Ectodermal cell (in vitro differentiated cells): ENCODE results near the gene FARP2.

Experiments used
- H3K27ac ChIP-seq: 2 replicates; pipeline ENCODE4 v1.7.0; 2013; ENCODE audit warnings: mild to moderate bottlenecking, low read depth, low read length; ENCODE audit not compliant: insufficient read depth, poor library complexity, severe bottlenecking
- H3K27me3 ChIP-seq: 2 replicates; pipeline ENCODE4 v1.7.0; 2013; ENCODE audit warnings: mild to moderate bottlenecking, low read length; ENCODE audit not compliant: insufficient read depth, control insufficient read depth, poor library complexity, severe bottlenecking
- H3K36me3 ChIP-seq: one replicate; pipeline ENCODE4 v1.7.0; 2013; ENCODE audit warnings: low read length; ENCODE audit not compliant: control insufficient read depth, insufficient read depth
- H3K4me1 ChIP-seq: one replicate; pipeline ENCODE4 v1.7.0; 2013; ENCODE audit warnings: low read length; ENCODE audit not compliant: control insufficient read depth, insufficient read depth
- H3K4me3 ChIP-seq: 2 replicates; pipeline ENCODE4 v1.7.0; 2013; ENCODE audit warnings: low read depth, low read length, control low read depth; ENCODE audit not compliant: insufficient read depth
- H3K9me3 ChIP-seq: 2 replicates; pipeline ENCODE4 v1.7.0; 2013; ENCODE audit warnings: mild to moderate bottlenecking, low read length, moderate library complexity; ENCODE audit not compliant: control insufficient read depth
- WGBS, 2 experiments: methylation state at CpG; one replicate each; pipeline ENCODE4 v1.1.7; 2013; ENCODE audit warnings: missing lambda C conversion rate in 2 of 2; 5-methylcytosine and 5-hydroxymethylcytosine counted together

FARP2 gene

GRCh38 chr2:241540771-241541561 lies 184.9 kb downstream of the FARP2 start:
- Histone ChIP-seq H3K4me1 (peaks cover under 1% of the 10 kb centered on the region), H3K36me3 (no peaks in the 10 kb centered on the region), H3K27ac (no peak overlapping the region), H3K9me3 (no peaks in the 10 kb centered on the region), H3K4me3 (peak overlapping the region; percentile 13), H3K27me3 (peaks cover 37% of the 10 kb centered on the region)
- 19% methylated on average over 68 of the region's 68 CpGs for WGBS, 2 experiments

- 32% methylated on average over 62 of the region's 62 CpGs for WGBS, 2 experiments
- no peak overlapping the region for H3K27ac ChIP-seq
- peaks cover 5% of the 10 kb centered on the region for H3K4me1 ChIP-seq
- no peaks in the 10 kb centered on the region for H3K36me3 ChIP-seq
- H3K27me3 ChIP-seq: peaks cover 37% of the 10 kb centered on the region
- no peaks in the 10 kb centered on the region for H3K9me3 ChIP-seq
- H3K4me3 ChIP-seq: peak overlapping the region; percentile 13
Observed at GRCh38 chr2:241541564-241542277, 185.6 kb downstream of the FARP2 start.

- Histone ChIP-seq H3K4me1 (peaks cover 10% of the 10 kb centered on the region), H3K4me3 (no peak overlapping the region), H3K27ac (no peak overlapping the region), H3K27me3 (peaks cover 37% of the 10 kb centered on the region), H3K36me3 (no peaks in the 10 kb centered on the region), H3K9me3 (no peaks in the 10 kb centered on the region)
- 94% methylated on average over 15 of the region's 15 CpGs for WGBS, 2 experiments
Observed at GRCh38 chr2:241542278-241542605, 186.2 kb downstream of the FARP2 start.
